HCT116 (cell line): ENCODE results near the gene HEXA. TPM values are rescaled to one million over a fixed set of nuclear protein-coding genes. Genes with fewer than 3 reads are reported as not detected.
"Not testable (repeated sequence)": the region's sequence is repeated elsewhere in the genome, so short reads cannot be mapped to it uniquely, and the experiment has no call there.

Experiments used
- ATAC-seq: fragments of 200-7000 bp; cut with Tn5 transposase; 2 replicates; pipeline ENCODE4 v1.9.1; 2020; ENCODE audit warnings: mild to moderate bottlenecking, moderate library complexity
- BruUV-seq: library from RNA; stranded (reverse); fragments of 400-500 nt; replicated peaks from 2 replicates; lab custom pipeline; 2021; lab: Mats Ljungman, UMichigan
- CTCF ChIA-PET: fragments of 300-600 bp; sonication (Branson Sonifier 250); formaldehyde crosslinking; loops from one replicate; lab custom pipeline; 2021; ENCODE audit warnings: antibody characterized with exemption; lab: Charles Lee
- POLR2A ChIA-PET: fragments of 300-600, 350-600 bp; sonication (Branson Sonifier 250); formaldehyde crosslinking; loops from one replicate; lab custom pipeline; 2021; ENCODE audit warnings: antibody characterized with exemption; lab: Charles Lee
- RAD21 ChIA-PET, 2 experiments: fragments of 300-600 bp; sonication (Branson Sonifier 250); formaldehyde crosslinking; loops; one replicate each; lab custom pipeline; 2023; ENCODE audit warnings: low total read pairs in 2 of 2; ENCODE audit not compliant: uncharacterized antibody in 2 of 2, unreplicated experiment in 2 of 2, low non-redundant PET in 1 of 2; lab: Charles Lee
- DNase-seq: peaks from one replicate; pipeline ENCODE4 v3.0.0-alpha.2; 2010; ENCODE audit warnings: low read depth, low spot score
- H2AFZ ChIP-seq: fragments of 200-600 bp; shearing (Covaris generic), sonication (generic); 2 replicates; pipeline ENCODE4 v1.6.1; 2017; ENCODE audit warnings: low read depth, mixed run types, mixed read lengths, antibody characterized with exemption, low read length; ENCODE audit not compliant: poor library complexity, severe bottlenecking
- H3K27ac ChIP-seq: 2 replicates; pipeline ENCODE4 v1.5.1; 2012; ENCODE audit warnings: low read depth, low read length
- H3K27me3 ChIP-seq: fragments of 200-600 bp; sonication (generic); 2 replicates; pipeline ENCODE4 v1.6.1; 2016; ENCODE audit warnings: mixed run types, low read length, mixed read lengths; ENCODE audit not compliant: insufficient read depth
- H3K36me3 ChIP-seq, 2 experiments: fragments of 200-500 bp in 1 of 2; fragments of 200-600 bp in 1 of 2; sonication (Bioruptor generic) in 1 of 2; sonication (generic) in 1 of 2; 2 replicates each; pipeline versions ENCODE4 v1.5.1 to v1.6.1; 2014 to 2016; ENCODE audit warnings: low read length in 2 of 2, inconsistent platforms in 1 of 2, mixed read lengths in 1 of 2, mixed run types in 1 of 2; ENCODE audit not compliant: insufficient read depth in 2 of 2, control insufficient read depth in 1 of 2
- H3K4me1 ChIP-seq, 2 experiments: fragments of 200-600 bp in 1 of 2; sonication (generic) in 1 of 2; 2 replicates each; pipeline versions ENCODE4 v1.5.1 to v1.6.1; 2012 to 2017; ENCODE audit warnings: low read length in 2 of 2, inconsistent platforms in 1 of 2, mild to moderate bottlenecking in 1 of 2, mixed read lengths in 1 of 2, mixed run types in 1 of 2, moderate library complexity in 1 of 2; ENCODE audit not compliant: insufficient read depth in 2 of 2, control insufficient read depth in 1 of 2
- H3K4me2 ChIP-seq: fragments of 200-600 bp; sonication (generic); 2 replicates; pipeline ENCODE4 v1.6.1; 2017; ENCODE audit warnings: mixed run types, low read length, mixed read lengths
- H3K4me3 ChIP-seq, 2 experiments: fragments of 200-600 bp in 1 of 2; sonication (generic) in 1 of 2; replicated peaks in 1 of 2; 2 replicates each; pipeline ENCODE4 v1.5.1; 2011 to 2016; ENCODE audit warnings: low read length in 2 of 2, control low read depth in 1 of 2, low read depth in 1 of 2, mild to moderate bottlenecking in 1 of 2, mixed read lengths in 1 of 2, mixed run types in 1 of 2
- H3K79me2 ChIP-seq: fragments of 200-600 bp; sonication (generic); 2 replicates; pipeline ENCODE4 v1.6.1; 2017; ENCODE audit warnings: mild to moderate bottlenecking, mixed run types, low read length, moderate library complexity, mixed read lengths; ENCODE audit not compliant: insufficient read depth
- H3K9ac ChIP-seq: fragments of 200-600 bp; sonication (generic); 2 replicates; pipeline ENCODE4 v1.6.1; 2016; ENCODE audit warnings: low read length, mixed read lengths
- H3K9me2 ChIP-seq: fragments of 200-600 bp; sonication (generic), shearing (Covaris generic); 2 replicates; pipeline ENCODE4 v1.6.1; 2017; ENCODE audit warnings: mixed run types, mild to moderate bottlenecking, moderate library complexity; ENCODE audit not compliant: insufficient read depth
- H3K9me3 ChIP-seq, 2 experiments: fragments of 200-500 bp in 1 of 2; fragments of 200-600 bp in 1 of 2; sonication (Bioruptor generic) in 1 of 2; sonication (generic) in 1 of 2; 2 replicates each; pipeline ENCODE4 v1.6.1; 2014 to 2017; ENCODE audit warnings: low read length in 2 of 2, mixed read lengths in 2 of 2, inconsistent platforms in 1 of 2, low read depth in 1 of 2, mild to moderate bottlenecking in 1 of 2, mixed run types in 1 of 2, moderate library complexity in 1 of 2; ENCODE audit not compliant: control insufficient read depth in 1 of 2, insufficient read depth in 1 of 2
- H4K20me1 ChIP-seq: fragments of 200-600 bp; sonication (generic), shearing (Covaris generic); 2 replicates; pipeline ENCODE4 v1.6.1; 2017; ENCODE audit warnings: mixed run types, mild to moderate bottlenecking, moderate library complexity; ENCODE audit not compliant: insufficient read depth
- EZH2 ChIP-seq: fragments of 200-600 bp; sonication (generic); IDR thresholded peaks from 2 replicates; pipeline ENCODE4 v1.6.1; 2017; ENCODE audit warnings: antibody characterized with exemption, mixed run types
- FOSL1 ChIP-seq: IDR thresholded peaks from 2 replicates; pipeline ENCODE4 v1.6.1; 2012; ENCODE audit warnings: low read depth
- JUND ChIP-seq: IDR thresholded peaks from 2 replicates; pipeline ENCODE4 v1.6.1; 2012
- RAD21 ChIP-seq: IDR thresholded peaks from 2 replicates; pipeline ENCODE4 v1.6.1; 2012; ENCODE audit warnings: low read depth, mild to moderate bottlenecking
- SRF ChIP-seq: IDR thresholded peaks from 2 replicates; pipeline ENCODE4 v1.6.1; 2012; ENCODE audit warnings: low read depth
- TCF7L2 ChIP-seq: IDR thresholded peaks from 2 replicates; pipeline ENCODE4 v1.7.0; 2011; ENCODE audit warnings: borderline replicate concordance, inconsistent platforms; ENCODE audit not compliant: insufficient read depth, insufficient read length; ENCODE audit errors: extremely low read depth
- YY1 ChIP-seq: IDR thresholded peaks from 2 replicates; pipeline ENCODE4 v1.6.1; 2011; ENCODE audit warnings: low read length, low read depth, moderate library complexity, mild to moderate bottlenecking; ENCODE audit not compliant: insufficient replicate concordance; ENCODE audit errors: extremely low read depth
- intact Hi-C: fragments of 100-400 bp; cut with micrococcal nuclease; formaldehyde crosslinking; loops from 2 replicates; pipeline ENCODE4 v1.10.0; 2022
- total RNA-seq: library from RNA; stranded (reverse); gene quantifications from one replicate; pipeline ENCODE4 v1.2.1, GENCODE V29; 2021; ENCODE audit not compliant: unreplicated experiment

HEXA gene
- total RNA-seq, 1 experiment from 2014 or later, result 57.1 TPM

DNA sequence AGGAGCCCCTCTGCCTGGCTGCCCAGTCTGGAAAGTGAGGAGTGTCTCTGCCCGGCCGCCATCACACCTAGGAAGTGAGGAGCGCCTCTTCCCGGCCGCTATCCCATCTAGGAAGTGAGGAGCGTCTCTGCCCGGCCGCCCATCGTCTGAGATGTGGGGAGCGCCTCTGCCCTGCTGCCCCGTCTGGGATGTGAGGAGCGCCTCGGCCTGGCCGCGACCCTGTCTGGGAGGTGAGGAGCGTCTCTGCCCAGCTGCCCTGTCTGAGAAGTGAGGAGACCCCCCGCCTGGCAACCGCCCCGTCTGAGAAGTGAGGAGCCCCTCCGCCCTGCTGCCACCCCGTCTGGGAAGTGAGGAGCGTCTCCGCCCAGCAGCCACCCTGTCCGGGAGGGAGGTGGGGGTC is 20.5 kb upstream of the HEXA start:
- H3K4me1 ChIP-seq, RAD21 ChIA-PET, H3K79me2 ChIP-seq, H3K36me3 ChIP-seq, H3K9me2 ChIP-seq, ATAC-seq, DNase-seq, H3K9me3 ChIP-seq, H3K27ac ChIP-seq, H2AFZ ChIP-seq, H3K27me3 ChIP-seq, intact Hi-C loops, H3K9ac ChIP-seq, CTCF ChIA-PET, H3K4me2 ChIP-seq, H3K4me3 ChIP-seq, BruUV-seq, H4K20me1 ChIP-seq, POLR2A ChIA-PET: not testable (repeated sequence)

DNA sequence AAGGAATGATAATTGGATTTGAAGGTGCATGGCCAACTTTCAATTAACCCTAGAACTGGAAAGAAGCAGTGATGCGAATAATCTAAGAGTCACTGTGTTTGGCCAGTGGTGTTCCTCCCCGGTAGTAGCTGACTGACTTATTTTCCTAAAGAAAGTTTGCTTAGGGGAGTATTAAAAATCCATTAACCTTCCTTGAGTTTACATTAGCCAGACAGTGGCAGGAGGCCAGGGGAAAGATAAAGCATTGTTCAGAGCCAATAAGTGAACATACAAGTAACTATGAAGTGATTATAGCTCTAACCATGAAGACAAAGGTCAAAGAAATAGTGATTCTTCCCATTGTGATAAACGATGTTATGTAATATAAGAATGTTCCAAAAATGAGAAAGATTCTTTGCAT is 13.4 kb upstream of the HEXA start:
- Histone ChIP-seq H3K4me2 (no peak overlapping the region), H3K27me3 (0 out of 2 replicates have a peak, but pooled peaks cover 4% of the 10 kb centered on the region), H3K27ac (no peak overlapping the region), H3K9me2 (no peaks in the 10 kb centered on the region), H3K36me3 (no peaks in the 10 kb centered on the region), H4K20me1 (no peaks in the 10 kb centered on the region), H3K4me1 (no peaks in the 10 kb centered on the region), H3K4me3 (no peak overlapping the region)
- intact Hi-C loops, result no loop called here
- DNase-seq, result no peak
- BruUV-seq, result no TSS peak
- CTCF ChIA-PET, result no interaction called here
- RAD21 ChIA-PET, result no interaction called here
- TF ChIP-seq RAD21 (no peak), YY1 (no peak), SRF (no peak), JUND (no peak), TCF7L2 (no peak), FOSL1 (no peak), EZH2 (no peak)
- TF ChIP-seq, all 23 proteins: peak for 0
- H3K9ac ChIP-seq, result no peak overlapping the region
- no peak for ATAC-seq
- H3K9me3 ChIP-seq, result no peaks in the 10 kb centered on the region
- no peak overlapping the region for H2AFZ ChIP-seq
- POLR2A ChIA-PET, result interaction anchor here (1.0 kb wide), 1 partner anchor 13 kb away, joined by 3 read pairs; the partner anchor contains the start of gene HEXA
- no peaks in the 10 kb centered on the region for H3K79me2 ChIP-seq
